AG04450 (cell line): ENCODE measurements around the gene VAV1. TPM values are rescaled to one million over a fixed set of nuclear protein-coding genes. Genes with fewer than 3 reads are reported as not detected.

Source experiments
- CTCF ChIA-PET: fragments of 300-600, 350-600 bp; formaldehyde crosslinking; extraction: SDS; loops from one replicate; lab custom pipeline; 2022; ENCODE audit warnings: antibody characterized with exemption, inconsistent platforms; lab: Charles Lee
- POLR2A ChIA-PET: fragments of 350-600 bp; formaldehyde crosslinking; extraction: SDS; loops from one replicate; lab custom pipeline; 2021; ENCODE audit warnings: antibody characterized with exemption, inconsistent platforms; lab: Yijun Ruan, JAX
- DNase-seq: peaks from one replicate; pipeline ENCODE4 v3.0.0-alpha.2; 2011; ENCODE audit warnings: low read depth, low spot score
- H3K27ac ChIP-seq: one replicate; pipeline ENCODE4 v1.5.1; 2012; ENCODE audit warnings: low read depth, low read length, control low read depth
- H3K27me3 ChIP-seq: one replicate; pipeline ENCODE4 v1.6.0; 2012; ENCODE audit warnings: low read length; ENCODE audit not compliant: control insufficient read depth, insufficient read depth
- H3K4me3 ChIP-seq: 2 replicates; pipeline ENCODE4 v1.5.1; 2011; ENCODE audit warnings: mild to moderate bottlenecking, low read depth, low read length, control low read depth
- H3K9me3 ChIP-seq: 2 replicates; pipeline ENCODE4 v1.5.1; 2012; ENCODE audit warnings: low read length; ENCODE audit not compliant: control insufficient read depth, insufficient read depth
- polyA plus RNA-seq: library from polyadenylated mRNA; depleted of rRNA; stranded (reverse); fragments of >200 nt; gene quantifications from 2 replicates; pipeline ENCODE4 v1.2.3, GENCODE V29; 2011
- TF ChIP-seq, protein P1 (sequence below): IDR thresholded peaks from 2 replicates; pipeline ENCODE4 v1.5.1; 2011; ENCODE audit warnings: low read depth, low read length, control low read depth, inconsistent platforms

VAV1 gene
- polyA plus RNA-seq, 1 experiment = not detected

DNA sequence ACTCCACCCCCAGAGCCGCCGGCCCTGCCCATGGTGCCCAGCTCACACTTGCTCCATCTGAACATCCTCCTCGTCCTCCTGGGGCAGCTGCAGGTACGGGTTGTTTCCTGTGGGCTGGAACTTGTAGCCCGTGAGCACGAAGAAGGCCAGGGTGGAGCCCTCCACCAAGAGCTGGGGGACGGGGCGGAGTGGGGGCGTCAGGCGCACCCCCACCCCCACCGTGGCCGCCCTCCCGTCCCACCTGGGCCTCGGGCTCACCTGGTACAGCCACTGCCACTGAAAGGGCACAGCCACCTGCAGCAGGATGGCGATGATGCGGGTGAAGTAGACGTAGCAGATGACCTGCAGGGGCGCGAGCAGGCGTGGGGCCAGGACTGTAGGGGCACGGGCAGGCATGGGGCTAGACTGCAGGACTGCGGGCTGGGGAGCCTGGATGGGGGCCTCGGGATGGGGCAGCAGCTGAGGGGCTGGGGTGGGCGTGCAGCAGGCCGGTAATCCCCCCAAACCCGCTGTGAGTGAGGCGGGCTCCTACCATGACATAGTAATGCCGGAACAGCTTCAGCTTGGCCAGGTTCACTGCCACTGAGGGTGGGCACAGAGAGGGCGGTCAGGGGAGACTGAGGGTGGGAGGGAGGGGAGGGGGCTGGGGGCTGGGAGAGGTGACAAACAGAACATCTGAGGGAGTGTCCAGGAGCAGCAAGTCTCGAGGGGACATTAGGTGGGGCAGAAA lies 41.4 kb upstream of the VAV1 start:
- ChIA-PET POLR2A (no interaction called here), CTCF (no interaction called here)
- TF ChIP-seq, protein P1, sequence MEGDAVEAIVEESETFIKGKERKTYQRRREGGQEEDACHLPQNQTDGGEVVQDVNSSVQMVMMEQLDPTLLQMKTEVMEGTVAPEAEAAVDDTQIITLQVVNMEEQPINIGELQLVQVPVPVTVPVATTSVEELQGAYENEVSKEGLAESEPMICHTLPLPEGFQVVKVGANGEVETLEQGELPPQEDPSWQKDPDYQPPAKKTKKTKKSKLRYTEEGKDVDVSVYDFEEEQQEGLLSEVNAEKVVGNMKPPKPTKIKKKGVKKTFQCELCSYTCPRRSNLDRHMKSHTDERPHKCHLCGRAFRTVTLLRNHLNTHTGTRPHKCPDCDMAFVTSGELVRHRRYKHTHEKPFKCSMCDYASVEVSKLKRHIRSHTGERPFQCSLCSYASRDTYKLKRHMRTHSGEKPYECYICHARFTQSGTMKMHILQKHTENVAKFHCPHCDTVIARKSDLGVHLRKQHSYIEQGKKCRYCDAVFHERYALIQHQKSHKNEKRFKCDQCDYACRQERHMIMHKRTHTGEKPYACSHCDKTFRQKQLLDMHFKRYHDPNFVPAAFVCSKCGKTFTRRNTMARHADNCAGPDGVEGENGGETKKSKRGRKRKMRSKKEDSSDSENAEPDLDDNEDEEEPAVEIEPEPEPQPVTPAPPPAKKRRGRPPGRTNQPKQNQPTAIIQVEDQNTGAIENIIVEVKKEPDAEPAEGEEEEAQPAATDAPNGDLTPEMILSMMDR = no peak
- no peaks in the 10 kb centered on the region for H3K27me3 ChIP-seq
- H3K4me3 ChIP-seq = no peak overlapping the region
- DNase-seq = no peak
- no peaks in the 10 kb centered on the region; the same call in 1 of the 2 replicates for H3K9me3 ChIP-seq
- no peak overlapping the region for H3K27ac ChIP-seq

DNA sequence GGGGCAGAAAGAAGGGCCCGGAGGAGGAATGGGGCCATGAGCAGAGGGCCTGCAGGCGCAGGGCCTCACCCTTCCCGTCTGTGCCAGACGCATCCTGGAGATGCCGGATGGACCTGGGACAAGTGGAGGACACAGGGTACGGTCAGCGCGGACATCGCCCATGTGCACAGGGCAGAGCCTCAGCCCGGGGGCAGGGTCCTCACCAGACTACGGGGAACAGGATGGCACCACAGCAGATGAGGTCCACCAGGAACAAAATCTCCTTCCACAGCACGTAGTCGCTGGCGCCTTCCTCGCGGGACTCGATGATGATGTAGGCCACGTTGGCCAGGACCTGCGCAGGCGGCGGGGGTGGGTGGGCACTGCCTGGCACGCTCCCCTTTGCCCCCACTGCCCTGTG lies 40.7 kb upstream of the VAV1 start:
- DNase-seq = no peak
- Histone ChIP-seq H3K4me3 (no peak overlapping the region), H3K27me3 (no peaks in the 10 kb centered on the region), H3K9me3 (no peaks in the 10 kb centered on the region; the same call in 1 of the 2 replicates), H3K27ac (no peak overlapping the region)
- ChIA-PET POLR2A (no interaction called here), CTCF (no interaction called here)
- TF ChIP-seq, protein P1 = no peak

DNA sequence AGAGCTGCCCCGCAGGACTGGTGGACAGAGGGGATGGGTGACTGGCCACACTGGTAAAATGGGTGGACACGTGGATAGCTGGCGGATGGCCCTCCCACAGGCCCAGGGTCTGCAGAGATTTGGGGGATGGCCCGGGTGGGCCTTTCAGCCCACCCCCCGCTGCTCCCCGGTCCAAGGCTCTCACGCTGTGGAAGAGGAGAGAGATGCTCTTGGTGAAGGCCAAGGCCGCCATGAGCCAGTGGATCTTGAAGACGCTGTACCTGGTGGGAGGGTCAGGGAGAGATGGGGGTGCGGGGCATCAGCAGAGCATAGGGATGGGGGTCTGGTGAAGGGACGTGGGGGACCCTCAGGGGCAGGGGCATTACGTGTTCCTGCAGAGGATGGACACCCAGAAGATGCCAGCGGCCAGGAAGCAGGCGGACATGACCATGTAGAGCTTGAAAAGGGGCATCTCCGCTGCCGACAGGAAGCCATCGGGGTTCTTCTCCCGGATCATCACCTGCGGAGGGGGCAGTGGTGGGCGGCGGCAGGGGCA lies 39.6 kb upstream of the VAV1 start:
- H3K27me3 ChIP-seq = no peaks in the 10 kb centered on the region
- DNase-seq = no peak
- TF ChIP-seq, protein P1 = no peak
- POLR2A ChIA-PET = no interaction called here
- H3K27ac ChIP-seq = peak overlapping the region; percentile 11
- CTCF ChIA-PET = interaction anchor here (0.6 to 0.7 kb wide), 2 partner anchors 10 to 215 kb away, joined by 3 to 5 read pairs; no protein-coding TSS in a partner anchor
- H3K9me3 ChIP-seq = no peaks in the 10 kb centered on the region; the same call in 1 of the 2 replicates
- no peak overlapping the region for H3K4me3 ChIP-seq

DNA sequence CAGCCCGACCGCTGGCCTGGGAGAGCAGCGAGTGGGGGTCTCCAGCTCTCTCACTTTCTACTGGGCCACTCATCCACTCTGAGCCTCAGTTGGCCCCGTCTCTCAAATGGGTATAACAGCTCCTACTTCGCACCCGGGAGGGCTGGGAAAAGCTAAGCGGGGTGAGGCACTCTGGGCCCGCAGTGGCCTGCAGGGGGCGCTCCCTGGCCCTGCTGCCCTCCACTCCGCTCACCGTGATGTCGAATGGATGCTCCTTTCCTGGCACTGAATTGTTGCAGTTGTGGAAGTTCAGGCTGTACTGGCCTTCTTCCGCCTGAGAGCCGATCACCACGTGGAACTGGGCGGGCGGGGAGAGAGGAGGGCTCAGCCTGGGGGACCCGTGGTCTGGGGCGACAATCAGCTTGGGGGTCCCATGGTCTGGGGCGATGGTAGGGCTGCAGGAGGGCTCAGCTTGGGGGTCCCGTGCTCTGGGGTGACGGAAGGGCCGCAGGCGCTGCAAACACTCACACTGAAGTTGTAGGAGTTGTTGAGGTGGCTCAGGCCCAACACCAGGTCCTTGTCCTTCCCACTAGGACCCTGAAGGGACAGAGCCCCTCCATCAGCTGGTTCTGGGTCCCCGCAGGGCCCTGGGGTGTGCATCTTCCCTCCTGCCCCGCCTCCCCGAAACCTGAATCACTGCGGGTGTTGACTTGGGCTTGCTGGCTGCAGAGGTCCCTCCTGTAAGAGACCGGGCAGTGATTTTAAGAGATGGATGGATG lies 39.0 kb upstream of the VAV1 start:
- Histone ChIP-seq H3K27me3 (no peaks in the 10 kb centered on the region), H3K4me3 (no peak overlapping the region), H3K27ac (no peak overlapping the region), H3K9me3 (no peaks in the 10 kb centered on the region; the same call in 1 of the 2 replicates)
- ChIA-PET POLR2A (no interaction called here), CTCF (interaction anchor here (0.7 kb wide), 1 partner anchor 11 kb away, joined by 3 read pairs; no protein-coding TSS in a partner anchor)
- no peak for DNase-seq
- TF ChIP-seq, protein P1 = peak; percentile 17; the same call in 1 of the 2 replicates
